WERI-Rb-1 (cell line): ENCODE data around the gene AJAP1.

Source experiments
- DNase-seq: peaks from one replicate; pipeline ENCODE4 v3.0.0-alpha.2; 2020
- H3K27ac ChIP-seq: fragments of 250-450 bp; sonication (Bioruptor Pico); 2 replicates; pipeline ENCODE4 v1.5.1; 2020; ENCODE audit warnings: mild to moderate bottlenecking, moderate library complexity
- H3K27me3 ChIP-seq: fragments of 250-450 bp; sonication (Bioruptor Pico); 2 replicates; pipeline ENCODE4 v1.5.1; 2021; ENCODE audit warnings: mild to moderate bottlenecking, low read depth, moderate library complexity; ENCODE audit not compliant: insufficient read depth, severe bottlenecking
- H3K36me3 ChIP-seq: fragments of 250-450 bp; sonication (Bioruptor Pico); 2 replicates; pipeline ENCODE4 v1.5.1; 2020; ENCODE audit warnings: mild to moderate bottlenecking, moderate library complexity
- H3K4me3 ChIP-seq: 2 replicates; pipeline ENCODE4 v1.5.1; 2011; ENCODE audit warnings: low read depth, mild to moderate bottlenecking, control low read depth, low read length
- H3K9me3 ChIP-seq: fragments of 250-450 bp; sonication (Bioruptor Pico); 2 replicates; pipeline ENCODE4 v1.5.1; 2021; ENCODE audit warnings: mild to moderate bottlenecking, moderate library complexity; ENCODE audit not compliant: severe bottlenecking
- CTCF ChIP-seq: IDR thresholded peaks from 2 replicates; pipeline ENCODE4 v1.5.1; 2011; ENCODE audit warnings: low read depth, mild to moderate bottlenecking, control low read depth, inconsistent platforms, low read length

Gene AJAP1

GRCh38 chr1:4634793-4635406 is 19.5 kb upstream of the AJAP1 start:
- H3K27ac ChIP-seq, result no peak overlapping the region
- no peaks in the 10 kb centered on the region for H3K36me3 ChIP-seq
- DNase-seq, result no peak
- H3K4me3 ChIP-seq, result no peak overlapping the region
- no peaks in the 10 kb centered on the region for H3K27me3 ChIP-seq
- no peaks in the 10 kb centered on the region for H3K9me3 ChIP-seq
- TF ChIP-seq CTCF, result no peak

GRCh38 chr1:4636186-4636585 is 18.2 kb upstream of the AJAP1 start:
- H3K27me3 ChIP-seq, result no peaks in the 10 kb centered on the region
- H3K36me3 ChIP-seq, result no peaks in the 10 kb centered on the region
- no peak for TF ChIP-seq CTCF
- no peak overlapping the region for H3K4me3 ChIP-seq
- no peak for DNase-seq
- no peak overlapping the region for H3K27ac ChIP-seq
- H3K9me3 ChIP-seq, result no peaks in the 10 kb centered on the region

- Histone ChIP-seq H3K4me3 (no peak overlapping the region), H3K27ac (no peak overlapping the region), H3K36me3 (no peaks in the 10 kb centered on the region), H3K9me3 (no peaks in the 10 kb centered on the region), H3K27me3 (no peaks in the 10 kb centered on the region)
- TF ChIP-seq CTCF, result no peak
- no peak for DNase-seq
These were observed 17.6 kb upstream of the AJAP1 start for GRCh38 chr1:4636644-4637380.

- Histone ChIP-seq H3K27me3 (no peaks in the 10 kb centered on the region), H3K36me3 (no peaks in the 10 kb centered on the region), H3K27ac (no peak overlapping the region), H3K9me3 (no peaks in the 10 kb centered on the region), H3K4me3 (no peak overlapping the region)
- no peak for DNase-seq
- TF ChIP-seq CTCF, result no peak
These were observed 16.6 kb upstream of the AJAP1 start for GRCh38 chr1:4637616-4638344.

GRCh38 chr1:4638345-4638729 is 16.1 kb upstream of the AJAP1 start:
- TF ChIP-seq CTCF, result no peak
- H3K27me3 ChIP-seq, result no peaks in the 10 kb centered on the region
- H3K4me3 ChIP-seq, result no peak overlapping the region
- H3K27ac ChIP-seq, result no peak overlapping the region
- DNase-seq, result no peak
- no peaks in the 10 kb centered on the region for H3K9me3 ChIP-seq
- H3K36me3 ChIP-seq, result no peaks in the 10 kb centered on the region
